T-helper 2 cell treated with Interferon-gamma antibody and Interleukin-4, amounts not matched to agents 5 μg/mL and 100 μg/mL, for 36 hours (primary cell): ENCODE results near the gene DCC.

Source experiments
- DNase-seq: peaks from one replicate; pipeline ENCODE4 v3.0.0; 2021; ENCODE audit warnings: low spot score
- H3K27ac Mint-ChIP-seq: one replicate; pipeline ENCODE4 v1.8.0; 2021; ENCODE audit warnings: mild to moderate bottlenecking, mixed read lengths
- H3K27me3 Mint-ChIP-seq: one replicate; pipeline ENCODE4 v1.8.0; 2021; ENCODE audit warnings: low read depth, mixed read lengths
- H3K36me3 Mint-ChIP-seq: one replicate; pipeline ENCODE4 v1.8.0; 2021; ENCODE audit warnings: low read depth, mixed read lengths
- H3K4me1 Mint-ChIP-seq: one replicate; pipeline ENCODE4 v1.8.0; 2021; ENCODE audit warnings: low read depth, mixed read lengths
- H3K4me3 Mint-ChIP-seq: one replicate; pipeline ENCODE4 v1.8.0; 2022; ENCODE audit warnings: mild to moderate bottlenecking, moderate library complexity, mixed read lengths
- H3K9me3 Mint-ChIP-seq: one replicate; pipeline ENCODE4 v1.8.0; 2021; ENCODE audit warnings: mixed read lengths

DCC gene

GRCh38 chr18:52850031-52850560 is 510.1 kb downstream of the DCC start:
- no peaks in the 10 kb centered on the region for H3K4me1 Mint-ChIP-seq
- no peak for DNase-seq
- H3K9me3 Mint-ChIP-seq: peaks cover 12% of the 10 kb centered on the region
- no peak overlapping the region for H3K4me3 Mint-ChIP-seq
- no peaks in the 10 kb centered on the region for H3K27me3 Mint-ChIP-seq
- no peak overlapping the region for H3K27ac Mint-ChIP-seq
- no peaks in the 10 kb centered on the region for H3K36me3 Mint-ChIP-seq

- Mint-ChIP-seq H3K9me3 (peaks cover 28% of the 10 kb centered on the region), H3K4me3 (no peak overlapping the region), H3K36me3 (no peaks in the 10 kb centered on the region), H3K27ac (no peak overlapping the region), H3K4me1 (no peaks in the 10 kb centered on the region), H3K27me3 (no peaks in the 10 kb centered on the region)
- DNase-seq: no peak
Observed at GRCh38 chr18:52861558-52861957, 521.6 kb downstream of the DCC start.

- no peak overlapping the region for H3K4me3 Mint-ChIP-seq
- peaks cover 33% of the 10 kb centered on the region for H3K9me3 Mint-ChIP-seq
- H3K4me1 Mint-ChIP-seq: no peaks in the 10 kb centered on the region
- no peak overlapping the region for H3K27ac Mint-ChIP-seq
- no peaks in the 10 kb centered on the region for H3K36me3 Mint-ChIP-seq
- no peak for DNase-seq
- no peaks in the 10 kb centered on the region for H3K27me3 Mint-ChIP-seq
Observed at GRCh38 chr18:52869349-52869923, 529.4 kb downstream of the DCC start.

- peaks cover 35% of the 10 kb centered on the region for H3K9me3 Mint-ChIP-seq
- H3K4me3 Mint-ChIP-seq: no peak overlapping the region
- H3K36me3 Mint-ChIP-seq: no peaks in the 10 kb centered on the region
- DNase-seq: no peak
- H3K27me3 Mint-ChIP-seq: no peaks in the 10 kb centered on the region
- no peak overlapping the region for H3K27ac Mint-ChIP-seq
- H3K4me1 Mint-ChIP-seq: no peaks in the 10 kb centered on the region
Observed at GRCh38 chr18:52869942-52870907, 530.2 kb downstream of the DCC start.

- Mint-ChIP-seq H3K27ac (no peak overlapping the region), H3K27me3 (no peaks in the 10 kb centered on the region), H3K4me3 (no peak overlapping the region), H3K36me3 (no peaks in the 10 kb centered on the region), H3K4me1 (no peaks in the 10 kb centered on the region), H3K9me3 (peaks cover 26% of the 10 kb centered on the region)
- no peak for DNase-seq
Observed at GRCh38 chr18:52874774-52875173, 534.8 kb downstream of the DCC start.

GRCh38 chr18:52875725-52876124 is 535.7 kb downstream of the DCC start:
- Mint-ChIP-seq H3K4me1 (no peaks in the 10 kb centered on the region), H3K36me3 (no peaks in the 10 kb centered on the region), H3K9me3 (peaks cover 26% of the 10 kb centered on the region), H3K27ac (no peak overlapping the region), H3K27me3 (no peaks in the 10 kb centered on the region), H3K4me3 (no peak overlapping the region)
- no peak for DNase-seq

GRCh38 chr18:52888014-52888413 is 548.0 kb downstream of the DCC start:
- H3K4me3 Mint-ChIP-seq: no peak overlapping the region
- no peak overlapping the region for H3K27ac Mint-ChIP-seq
- no peaks in the 10 kb centered on the region for H3K4me1 Mint-ChIP-seq
- peaks cover 28% of the 10 kb centered on the region for H3K9me3 Mint-ChIP-seq
- DNase-seq: no peak
- no peaks in the 10 kb centered on the region for H3K27me3 Mint-ChIP-seq
- H3K36me3 Mint-ChIP-seq: no peaks in the 10 kb centered on the region

GRCh38 chr18:52894801-52895200 is 554.8 kb downstream of the DCC start:
- no peak for DNase-seq
- Mint-ChIP-seq H3K27ac (no peak overlapping the region), H3K9me3 (peaks cover 3% of the 10 kb centered on the region), H3K27me3 (no peaks in the 10 kb centered on the region), H3K4me3 (no peak overlapping the region), H3K36me3 (no peaks in the 10 kb centered on the region), H3K4me1 (no peaks in the 10 kb centered on the region)

- Mint-ChIP-seq H3K4me1 (no peaks in the 10 kb centered on the region), H3K9me3 (peaks cover 3% of the 10 kb centered on the region), H3K4me3 (no peak overlapping the region), H3K27ac (no peak overlapping the region), H3K27me3 (no peaks in the 10 kb centered on the region), H3K36me3 (no peaks in the 10 kb centered on the region)
- DNase-seq: no peak
Observed at GRCh38 chr18:52897611-52898484, 557.9 kb downstream of the DCC start.

GRCh38 chr18:52898485-52899058 is 558.6 kb downstream of the DCC start:
- no peak overlapping the region for H3K4me3 Mint-ChIP-seq
- H3K4me1 Mint-ChIP-seq: no peaks in the 10 kb centered on the region
- no peak overlapping the region for H3K27ac Mint-ChIP-seq
- H3K9me3 Mint-ChIP-seq: no peaks in the 10 kb centered on the region
- no peaks in the 10 kb centered on the region for H3K27me3 Mint-ChIP-seq
- DNase-seq: no peak
- H3K36me3 Mint-ChIP-seq: no peaks in the 10 kb centered on the region

- no peaks in the 10 kb centered on the region for H3K4me1 Mint-ChIP-seq
- H3K9me3 Mint-ChIP-seq: no peaks in the 10 kb centered on the region
Observed at GRCh38 chr18:52902188-52902587, 562.2 kb downstream of the DCC start.

GRCh38 chr18:52903857-52904256 is 563.9 kb downstream of the DCC start:
- Mint-ChIP-seq H3K27me3 (no peaks in the 10 kb centered on the region), H3K27ac (no peak overlapping the region), H3K4me3 (no peak overlapping the region), H3K4me1 (no peaks in the 10 kb centered on the region), H3K9me3 (no peaks in the 10 kb centered on the region), H3K36me3 (no peaks in the 10 kb centered on the region)
- no peak for DNase-seq

More at GRCh38 chr18:52902188-52902587, 562.2 kb downstream of the DCC start:
- DNase-seq: no peak
- Mint-ChIP-seq H3K4me3 (no peak overlapping the region), H3K36me3 (no peaks in the 10 kb centered on the region), H3K27me3 (no peaks in the 10 kb centered on the region), H3K27ac (no peak overlapping the region)

GRCh38 chr18:52907543-52908308 is 567.7 kb downstream of the DCC start:
- H3K36me3 Mint-ChIP-seq: no peaks in the 10 kb centered on the region
- no peaks in the 10 kb centered on the region for H3K4me1 Mint-ChIP-seq
- no peak overlapping the region for H3K27ac Mint-ChIP-seq
- H3K9me3 Mint-ChIP-seq: peaks cover 4% of the 10 kb centered on the region
- no peaks in the 10 kb centered on the region for H3K27me3 Mint-ChIP-seq
- H3K4me3 Mint-ChIP-seq: no peak overlapping the region
- no peak for DNase-seq
